IPS-20b (cell line): ENCODE data around the gene HERC2.
"Not testable (repeated sequence)": the region's sequence is repeated elsewhere in the genome, so short reads cannot be mapped to it uniquely, and the experiment has no call there.

Experiments
- H3K27ac ChIP-seq: one replicate; pipeline ENCODE4 v1.5.1; 2013; ENCODE audit warnings: low read length
- H3K27me3 ChIP-seq: 2 replicates; pipeline ENCODE4 v1.6.1; 2013; ENCODE audit warnings: mild to moderate bottlenecking, low read length, inconsistent platforms; ENCODE audit not compliant: insufficient read depth
- H3K36me3 ChIP-seq: 2 replicates; pipeline ENCODE4 v1.6.1; 2013; ENCODE audit warnings: low read depth, mild to moderate bottlenecking, inconsistent platforms, low read length, moderate library complexity; ENCODE audit not compliant: insufficient read depth
- H3K4me1 ChIP-seq: 2 replicates; pipeline ENCODE4 v1.6.1; 2013; ENCODE audit warnings: mild to moderate bottlenecking, control low read depth, inconsistent platforms, low read length, moderate library complexity; ENCODE audit not compliant: insufficient read depth
- H3K4me3 ChIP-seq: 2 replicates; pipeline ENCODE4 v1.5.1; 2013; ENCODE audit warnings: mild to moderate bottlenecking, low read length, inconsistent platforms
- H3K9ac ChIP-seq: 2 replicates; pipeline ENCODE4 v1.6.1; 2013; ENCODE audit warnings: low read depth, mild to moderate bottlenecking, inconsistent platforms, low read length, moderate library complexity
- H3K9me3 ChIP-seq: 2 replicates; pipeline ENCODE4 v1.6.1; 2013; ENCODE audit warnings: mild to moderate bottlenecking, low read depth, low read length, inconsistent platforms; ENCODE audit not compliant: insufficient read depth

The HERC2 gene

GRCh38 chr15:28246605-28247004, 75.4 kb downstream of the HERC2 start:
- H3K4me3 ChIP-seq: no peak overlapping the region
- peaks cover 81% of the 10 kb centered on the region for H3K36me3 ChIP-seq
- H3K4me1 ChIP-seq: no peaks in the 10 kb centered on the region
- no peaks in the 10 kb centered on the region for H3K27me3 ChIP-seq
- H3K9ac ChIP-seq: no peak overlapping the region
- H3K27ac ChIP-seq: no peak overlapping the region
- H3K9me3 ChIP-seq: peaks cover 4% of the 10 kb centered on the region; the same call in 1 of the 2 replicates

- H3K4me3 ChIP-seq: no peak overlapping the region
- peaks cover 4% of the 10 kb centered on the region; the same call in 1 of the 2 replicates for H3K9me3 ChIP-seq
- no peaks in the 10 kb centered on the region for H3K27me3 ChIP-seq
- no peak overlapping the region for H3K9ac ChIP-seq
- no peaks in the 10 kb centered on the region for H3K4me1 ChIP-seq
- H3K36me3 ChIP-seq: peaks cover 87% of the 10 kb centered on the region
- H3K27ac ChIP-seq: no peak overlapping the region
Measured at GRCh38 chr15:28243901-28244300, 78.1 kb downstream of the HERC2 start.

- H3K27me3 ChIP-seq: no peaks in the 10 kb centered on the region
- no peak overlapping the region for H3K4me3 ChIP-seq
- H3K4me1 ChIP-seq: no peaks in the 10 kb centered on the region
- H3K9me3 ChIP-seq: peaks cover 4% of the 10 kb centered on the region; the same call in 1 of the 2 replicates
- H3K36me3 ChIP-seq: peaks cover 87% of the 10 kb centered on the region
- H3K27ac ChIP-seq: no peak overlapping the region
- H3K9ac ChIP-seq: no peak overlapping the region
Measured at GRCh38 chr15:28243399-28243798, 78.6 kb downstream of the HERC2 start.

- H3K4me1 ChIP-seq, H3K4me3 ChIP-seq, H3K27me3 ChIP-seq, H3K9me3 ChIP-seq, H3K27ac ChIP-seq, H3K9ac ChIP-seq: not testable (repeated sequence)
- H3K36me3 ChIP-seq: peaks cover 72% of the 10 kb centered on the region
Measured at GRCh38 chr15:28238296-28238695, 83.7 kb downstream of the HERC2 start.

GRCh38 chr15:28231743-28232142, 90.2 kb downstream of the HERC2 start:
- peaks cover 53% of the 10 kb centered on the region for H3K36me3 ChIP-seq
- not testable (repeated sequence) for H3K9ac ChIP-seq, H3K27ac ChIP-seq, H3K27me3 ChIP-seq, H3K4me1 ChIP-seq, H3K9me3 ChIP-seq, H3K4me3 ChIP-seq

GRCh38 chr15:28231336-28231735, 90.6 kb downstream of the HERC2 start:
- H3K9ac ChIP-seq, H3K27ac ChIP-seq, H3K27me3 ChIP-seq, H3K4me3 ChIP-seq, H3K9me3 ChIP-seq, H3K4me1 ChIP-seq: not testable (repeated sequence)
- peaks cover 57% of the 10 kb centered on the region for H3K36me3 ChIP-seq

GRCh38 chr15:28228990-28229640, 92.9 kb downstream of the HERC2 start:
- not testable (repeated sequence) for H3K4me1 ChIP-seq, H3K9me3 ChIP-seq, H3K27ac ChIP-seq, H3K9ac ChIP-seq, H3K4me3 ChIP-seq, H3K27me3 ChIP-seq
- H3K36me3 ChIP-seq: peaks cover 64% of the 10 kb centered on the region; the same call in 1 of the 2 replicates

GRCh38 chr15:28228096-28228495, 93.9 kb downstream of the HERC2 start:
- Histone ChIP-seq H3K36me3 (peaks cover 60% of the 10 kb centered on the region; the same call in 1 of the 2 replicates), H3K4me1 (no peaks in the 10 kb centered on the region), H3K27ac (no peak overlapping the region), H3K9ac (no peak overlapping the region), H3K4me3 (no peak overlapping the region), H3K27me3 (no peaks in the 10 kb centered on the region), H3K9me3 (no peaks in the 10 kb centered on the region)

- H3K9me3 ChIP-seq, H3K27ac ChIP-seq, H3K4me3 ChIP-seq, H3K4me1 ChIP-seq, H3K27me3 ChIP-seq, H3K9ac ChIP-seq: not testable (repeated sequence)
- H3K36me3 ChIP-seq: peaks cover 60% of the 10 kb centered on the region; the same call in 1 of the 2 replicates
Measured at GRCh38 chr15:28227303-28227702, 94.7 kb downstream of the HERC2 start.

- H3K9ac ChIP-seq, H3K4me1 ChIP-seq, H3K9me3 ChIP-seq, H3K27me3 ChIP-seq, H3K27ac ChIP-seq, H3K4me3 ChIP-seq: not testable (repeated sequence)
- H3K36me3 ChIP-seq: peaks cover 68% of the 10 kb centered on the region; the same call in 1 of the 2 replicates
Measured at GRCh38 chr15:28222612-28223011, 99.4 kb downstream of the HERC2 start.

GRCh38 chr15:28221696-28222095, 100.3 kb downstream of the HERC2 start:
- not testable (repeated sequence) for H3K9ac ChIP-seq, H3K9me3 ChIP-seq, H3K4me3 ChIP-seq, H3K27ac ChIP-seq, H3K27me3 ChIP-seq, H3K4me1 ChIP-seq
- H3K36me3 ChIP-seq: peaks cover 60% of the 10 kb centered on the region; the same call in 1 of the 2 replicates

GRCh38 chr15:28219116-28219515, 102.9 kb downstream of the HERC2 start:
- H3K27me3 ChIP-seq: no peaks in the 10 kb centered on the region
- no peak overlapping the region for H3K9ac ChIP-seq
- peaks cover 47% of the 10 kb centered on the region; the same call in 1 of the 2 replicates for H3K36me3 ChIP-seq
- H3K27ac ChIP-seq: no peak overlapping the region
- no peaks in the 10 kb centered on the region for H3K9me3 ChIP-seq
- H3K4me3 ChIP-seq: no peak overlapping the region
- no peaks in the 10 kb centered on the region for H3K4me1 ChIP-seq
